Prostate gland (tissue), 2 donors: ENCODE data around the gene POU2AF3. TPM values are rescaled to one million over a fixed set of nuclear protein-coding genes. Genes with fewer than 3 reads are reported as not detected.
A peak's percentile ranks its signal among the peaks of the same experiment; 100 is the strongest.

Experiments
- DNase-seq: peaks from one replicate; pipeline ENCODE4 v3.0.0-alpha.2; 2019; ENCODE audit warnings: low spot score
- H3K27ac ChIP-seq, 2 donors: fragments of 200-600 bp; sonication (generic); 2 replicates each; pipeline ENCODE4 v1.5.1; 2017 to 2019
- H3K27me3 ChIP-seq: fragments of 200-600 bp; sonication (generic); replicated peaks from 2 replicates; pipeline ENCODE4 v1.5.1; 2019; ENCODE audit not compliant: insufficient read depth
- H3K36me3 ChIP-seq, 2 donors: fragments of 200-600 bp; sonication (generic); 1 replicate in 1 of 2; 2 replicates in 1 of 2; pipeline versions ENCODE4 v1.5.1 to v1.8.1; 2017 to 2019
- H3K4me1 ChIP-seq: fragments of 200-600 bp; sonication (generic); replicated peaks from 2 replicates; pipeline ENCODE4 v1.5.1; 2019
- H3K4me3 ChIP-seq, 2 donors: fragments of 200-600 bp; sonication (generic); 2 replicates each; pipeline ENCODE4 v1.5.1; 2017 to 2019
- H3K9me3 ChIP-seq: fragments of 200-600 bp; sonication (generic); 2 replicates; pipeline ENCODE4 v1.5.1; 2017
- POLR2A ChIP-seq: fragments of 450-650 bp; IDR thresholded peaks from one replicate; pipeline ENCODE4 v1.6.1; 2016; ENCODE audit warnings: antibody characterized with exemption, mild to moderate bottlenecking
- POLR2AphosphoS5 ChIP-seq: sonication (generic); formaldehyde crosslinking; IDR thresholded peaks from one replicate; pipeline ENCODE4 v1.6.1; 2017; ENCODE audit warnings: antibody characterized with exemption
- WGBS: methylation state at CpG from one replicate; pipeline ENCODE4 v1.1.5; 2018; 5-methylcytosine and 5-hydroxymethylcytosine counted together
- intact Hi-C: fragments of 100-400 bp; cut with DNase I; formaldehyde crosslinking; loops from one replicate; pipeline ENCODE4 v1.14.2; 2022
- total RNA-seq, 2 donors: library from RNA; depleted of rRNA; stranded (reverse); fragments of >200 nt; gene quantifications; one replicate each; pipeline ENCODE4 v1.1.0, GENCODE V29; 2016
- TF ChIP-seq, protein P1 (sequence below), 4 experiments: fragments of 200-600 bp in 2 of 4; fragments of 450-650 bp in 2 of 4; sonication (generic) in 2 of 4; IDR thresholded peaks; 1 replicate in 3 of 4; 2 replicates in 1 of 4; pipeline ENCODE4 v1.5.1; 2016 to 2019; ENCODE audit warnings: antibody characterized with exemption in 4 of 4, mild to moderate bottlenecking in 2 of 4, moderate library complexity in 2 of 4

Gene POU2AF3
- total RNA-seq, 2 donors from 2014 or later: 7.7 to 9.5 TPM

GRCh38 chr11:111331711-111332479 is 33.5 kb downstream of the POU2AF3 start:
- no peak for TF ChIP-seq POLR2A
- peak; percentile 56 for TF ChIP-seq POLR2AphosphoS5
- H3K9me3 ChIP-seq: no peaks in the 10 kb centered on the region
- H3K27ac ChIP-seq: peak overlapping the region; percentile 24 to 39
- no peak for DNase-seq
- peaks cover 17% of the 10 kb centered on the region for H3K4me1 ChIP-seq
- H3K4me3 ChIP-seq: no peak overlapping the region
- intact Hi-C loops: no loop called here
- 51% methylated on average over 4 of the region's 4 CpGs for WGBS
- no peaks in the 10 kb centered on the region for H3K36me3 ChIP-seq
- H3K27me3 ChIP-seq: no peaks in the 10 kb centered on the region

DNA sequence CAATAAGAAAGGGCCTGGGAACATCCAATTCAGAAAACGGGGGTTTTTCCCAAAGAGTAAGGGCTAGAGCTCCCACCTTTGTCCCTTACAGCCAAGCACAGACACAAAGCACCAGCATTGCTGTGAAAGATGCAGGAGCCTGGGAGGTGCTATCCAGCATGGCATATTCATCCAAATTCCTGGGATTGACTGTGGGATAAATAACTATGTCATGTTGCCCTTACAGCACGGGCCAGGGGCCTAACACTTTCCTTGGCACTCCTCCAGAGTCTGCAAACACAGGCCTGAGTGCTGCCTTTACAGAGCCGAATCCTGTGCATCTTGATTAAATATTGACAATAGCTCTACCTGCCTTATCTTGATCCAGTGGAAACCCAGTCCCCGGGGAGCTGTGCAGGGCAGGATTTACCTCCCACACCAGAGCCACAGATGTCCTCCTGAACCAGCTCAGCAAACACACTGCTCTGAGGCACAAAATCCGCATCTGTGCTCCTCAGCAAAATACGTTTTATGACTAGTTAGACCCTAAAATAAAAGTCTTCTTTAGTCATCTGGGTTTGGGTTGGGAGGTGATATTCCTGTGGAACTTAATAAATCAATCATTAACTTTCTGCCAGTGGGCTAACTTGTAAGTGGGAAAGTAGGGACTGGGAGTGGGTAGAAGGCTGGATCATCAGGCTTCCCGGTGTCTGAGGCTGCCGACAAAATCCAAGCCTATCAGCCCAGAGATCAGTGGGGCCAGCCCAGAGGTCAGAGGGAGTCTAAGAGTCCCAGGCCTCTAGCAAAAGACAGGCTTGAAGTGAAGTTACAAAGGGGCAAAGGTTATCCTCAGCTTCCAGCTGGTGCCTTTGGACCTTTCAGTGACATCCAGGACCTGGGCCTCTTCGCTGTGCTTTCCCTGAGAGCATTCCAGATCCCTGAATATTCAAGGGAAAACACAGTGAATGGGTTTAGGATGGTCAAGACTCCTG is 36.5 kb downstream of the POU2AF3 start:
- TF ChIP-seq, protein P1, sequence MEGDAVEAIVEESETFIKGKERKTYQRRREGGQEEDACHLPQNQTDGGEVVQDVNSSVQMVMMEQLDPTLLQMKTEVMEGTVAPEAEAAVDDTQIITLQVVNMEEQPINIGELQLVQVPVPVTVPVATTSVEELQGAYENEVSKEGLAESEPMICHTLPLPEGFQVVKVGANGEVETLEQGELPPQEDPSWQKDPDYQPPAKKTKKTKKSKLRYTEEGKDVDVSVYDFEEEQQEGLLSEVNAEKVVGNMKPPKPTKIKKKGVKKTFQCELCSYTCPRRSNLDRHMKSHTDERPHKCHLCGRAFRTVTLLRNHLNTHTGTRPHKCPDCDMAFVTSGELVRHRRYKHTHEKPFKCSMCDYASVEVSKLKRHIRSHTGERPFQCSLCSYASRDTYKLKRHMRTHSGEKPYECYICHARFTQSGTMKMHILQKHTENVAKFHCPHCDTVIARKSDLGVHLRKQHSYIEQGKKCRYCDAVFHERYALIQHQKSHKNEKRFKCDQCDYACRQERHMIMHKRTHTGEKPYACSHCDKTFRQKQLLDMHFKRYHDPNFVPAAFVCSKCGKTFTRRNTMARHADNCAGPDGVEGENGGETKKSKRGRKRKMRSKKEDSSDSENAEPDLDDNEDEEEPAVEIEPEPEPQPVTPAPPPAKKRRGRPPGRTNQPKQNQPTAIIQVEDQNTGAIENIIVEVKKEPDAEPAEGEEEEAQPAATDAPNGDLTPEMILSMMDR (IDR thresholded peaks at IDR 0.05): no peak
- TF ChIP-seq POLR2A (no peak), POLR2AphosphoS5 (peak; percentile 84)
- Histone ChIP-seq H3K36me3 (no peaks in the 10 kb centered on the region), H3K4me1 (peaks cover 12% of the 10 kb centered on the region), H3K27ac (peak overlapping the region; percentile 45 to 62), H3K4me3 (no peak overlapping the region), H3K9me3 (no peaks in the 10 kb centered on the region), H3K27me3 (no peaks in the 10 kb centered on the region)
- intact Hi-C loops: no loop called here
- DNase-seq: peak; percentile 73
- 33% methylated on average over 9 of the region's 9 CpGs for WGBS

GRCh38 chr11:111335549-111335948 is 37.2 kb downstream of the POU2AF3 start:
- H3K4me1 ChIP-seq: peaks cover 12% of the 10 kb centered on the region
- TF ChIP-seq, protein P1 (IDR thresholded peaks at IDR 0.05): no peak
- TF ChIP-seq POLR2AphosphoS5: peak; percentile 21
- 55% methylated on average over 6 of the region's 6 CpGs for WGBS
- intact Hi-C loops: no loop called here
- DNase-seq: peak; percentile 17
- no peaks in the 10 kb centered on the region for H3K9me3 ChIP-seq
- H3K27ac ChIP-seq: peak overlapping the region; percentile 45 to 62
- no peaks in the 10 kb centered on the region for H3K27me3 ChIP-seq
- no peak overlapping the region for H3K4me3 ChIP-seq
- H3K36me3 ChIP-seq: no peaks in the 10 kb centered on the region

DNA sequence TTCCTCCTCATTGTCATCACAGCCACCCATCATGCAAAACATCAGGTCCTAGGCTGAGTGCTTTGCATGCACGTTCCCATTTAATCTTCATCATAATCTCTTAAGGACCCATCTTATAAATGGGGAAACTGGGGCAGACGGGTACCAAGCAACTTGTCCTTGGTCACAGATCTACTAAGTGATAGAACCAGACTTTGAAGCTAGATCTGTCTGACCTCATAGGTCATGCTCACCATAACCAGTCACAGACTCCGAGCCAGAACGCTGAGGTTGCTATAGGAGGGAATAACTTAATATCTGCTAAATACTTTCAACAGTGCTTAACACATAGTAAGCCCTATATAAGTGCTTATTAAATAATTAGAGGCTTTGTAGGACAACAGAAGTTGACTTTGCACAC is 37.7 kb downstream of the POU2AF3 start:
- DNase-seq: no peak
- intact Hi-C loops: no loop called here
- Histone ChIP-seq H3K4me1 (peaks cover 12% of the 10 kb centered on the region), H3K27ac (peak overlapping the region in 1 of 2 donors; percentile 62), H3K36me3 (no peaks in the 10 kb centered on the region), H3K4me3 (no peak overlapping the region), H3K27me3 (no peaks in the 10 kb centered on the region), H3K9me3 (no peaks in the 10 kb centered on the region)
- 80% methylated on average over 4 of the region's 4 CpGs for WGBS
- no peak for TF ChIP-seq POLR2A
- TF ChIP-seq, protein P1 (IDR thresholded peaks at IDR 0.05): no peak
- no peak for TF ChIP-seq POLR2AphosphoS5

DNA sequence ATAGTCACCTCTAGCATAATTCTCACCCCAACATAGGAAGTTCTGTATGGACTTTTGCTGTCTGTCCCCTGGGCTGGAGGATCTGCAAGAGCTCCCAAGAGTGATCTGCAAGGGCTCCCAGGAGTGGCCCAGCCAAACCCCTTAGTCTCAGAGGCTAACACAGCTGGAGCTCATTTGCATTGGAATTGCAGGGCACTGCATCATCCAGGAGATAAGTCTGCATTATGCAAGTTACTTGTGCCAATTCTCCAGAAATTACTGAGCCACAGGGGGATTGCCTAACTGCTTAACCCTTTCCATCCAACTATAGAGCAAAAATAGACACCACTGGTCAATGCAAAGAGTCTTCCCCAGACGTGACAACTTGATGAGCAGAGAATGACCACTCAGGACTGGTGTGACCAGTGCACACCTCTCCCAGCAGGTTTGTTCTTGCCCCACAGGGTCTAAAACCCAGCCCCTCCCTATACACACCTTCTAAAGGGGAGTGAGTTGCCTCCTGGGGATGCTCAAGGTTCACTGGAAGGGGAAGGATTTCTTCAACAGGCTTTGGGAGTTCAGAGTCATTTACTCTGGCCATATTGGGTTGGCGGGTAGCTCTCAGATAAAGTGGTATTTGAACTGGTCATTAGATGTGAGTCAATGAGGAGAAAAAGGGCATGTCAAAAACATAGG is 38.4 kb downstream of the POU2AF3 start:
- Histone ChIP-seq H3K27me3 (no peaks in the 10 kb centered on the region), H3K9me3 (no peaks in the 10 kb centered on the region), H3K4me1 (peaks cover 12% of the 10 kb centered on the region), H3K27ac (no peak overlapping the region), H3K4me3 (no peak overlapping the region), H3K36me3 (no peaks in the 10 kb centered on the region)
- no peak for DNase-seq
- intact Hi-C loops: no loop called here
- 81% methylated on average over 2 of the region's 2 CpGs for WGBS
- TF ChIP-seq POLR2A (no peak), POLR2AphosphoS5 (no peak)
- TF ChIP-seq, protein P1 (IDR thresholded peaks at IDR 0.05): no peak
